OCI-M2 (cell line): ENCODE results near the gene CLDN9.

Experiments used
- DNase-seq: peaks from one replicate; lab custom pipeline; 2025; ENCODE audit not compliant: unreplicated experiment; lab: John Stamatoyannopoulos, UW

The CLDN9 gene

DNA sequence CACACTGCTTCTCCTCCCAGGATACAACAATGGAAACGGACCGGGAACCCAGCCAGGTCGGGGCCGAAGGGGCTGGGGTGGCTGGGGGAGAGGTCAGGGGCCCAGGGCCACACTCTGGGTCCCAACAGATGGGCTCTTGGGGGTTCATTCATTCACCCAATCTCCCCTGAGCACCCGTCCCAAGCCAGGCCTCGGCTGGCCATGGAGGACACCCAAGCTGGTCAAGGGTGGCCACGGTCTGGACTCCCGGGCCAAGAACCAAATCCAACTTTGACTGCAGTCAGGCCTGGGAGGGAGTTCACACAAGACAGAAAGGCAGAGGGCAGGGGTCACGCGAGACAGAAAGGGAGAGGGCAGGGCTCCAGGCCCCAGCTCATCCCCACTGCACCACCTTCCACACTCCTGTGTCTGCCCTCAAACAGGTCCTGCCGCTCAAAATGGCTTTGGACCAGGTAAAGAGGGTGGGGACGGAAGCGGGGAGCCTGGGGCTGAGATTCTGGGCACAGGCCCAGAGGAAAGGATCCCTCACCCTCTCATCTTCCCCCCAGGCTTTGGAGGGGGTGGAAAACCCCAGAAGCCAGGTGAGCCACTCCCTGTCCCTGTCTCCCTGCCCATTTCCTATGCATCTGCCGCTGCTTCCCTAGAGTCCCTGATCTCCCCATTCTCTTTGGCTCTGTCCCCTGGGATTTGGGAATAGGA, 20.2 kb upstream of the CLDN9 start:
- DNase-seq = no peak

DNA sequence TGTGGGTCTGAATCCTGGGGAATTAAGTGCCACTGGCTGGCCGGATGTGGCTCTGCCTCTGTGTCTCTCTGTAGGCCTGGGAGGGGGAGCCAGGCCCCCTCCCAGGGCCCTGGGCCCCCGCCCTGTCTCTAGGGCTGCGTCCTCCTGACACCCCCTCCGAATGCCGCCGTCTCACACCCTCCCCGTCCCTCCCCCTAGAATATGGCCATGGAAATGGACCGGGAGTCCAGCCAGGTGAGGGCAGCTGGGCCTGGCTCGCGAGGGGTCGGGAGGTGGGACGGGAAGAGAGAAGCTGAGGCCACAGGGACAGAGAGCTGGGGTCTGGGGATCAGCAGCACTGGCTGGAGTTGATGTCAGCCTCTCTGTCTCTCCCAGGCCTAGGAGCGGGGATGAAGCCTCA, 16.4 kb upstream of the CLDN9 start:
- no peak for DNase-seq

DNA sequence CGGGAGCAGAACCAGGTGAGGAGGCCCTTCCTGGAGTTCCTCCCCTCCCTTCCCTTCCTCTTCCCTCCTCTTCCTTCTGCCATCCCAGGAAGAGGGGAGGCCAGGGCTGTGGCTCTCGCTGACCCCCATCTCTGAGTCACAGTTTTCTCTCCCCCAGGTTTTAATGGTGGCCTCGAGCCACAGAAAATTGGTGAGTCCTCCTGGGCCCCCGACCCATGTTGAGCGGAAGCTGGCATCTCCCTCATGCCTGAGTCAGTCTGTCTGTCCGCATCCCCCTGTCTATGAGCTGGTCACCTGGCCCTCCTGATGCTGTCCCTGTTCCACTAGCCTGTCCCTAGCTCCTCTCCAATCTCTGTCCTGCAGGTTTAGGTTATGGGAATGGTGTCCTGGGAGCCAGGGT, 12.8 kb upstream of the CLDN9 start:
- DNase-seq = no peak

DNA sequence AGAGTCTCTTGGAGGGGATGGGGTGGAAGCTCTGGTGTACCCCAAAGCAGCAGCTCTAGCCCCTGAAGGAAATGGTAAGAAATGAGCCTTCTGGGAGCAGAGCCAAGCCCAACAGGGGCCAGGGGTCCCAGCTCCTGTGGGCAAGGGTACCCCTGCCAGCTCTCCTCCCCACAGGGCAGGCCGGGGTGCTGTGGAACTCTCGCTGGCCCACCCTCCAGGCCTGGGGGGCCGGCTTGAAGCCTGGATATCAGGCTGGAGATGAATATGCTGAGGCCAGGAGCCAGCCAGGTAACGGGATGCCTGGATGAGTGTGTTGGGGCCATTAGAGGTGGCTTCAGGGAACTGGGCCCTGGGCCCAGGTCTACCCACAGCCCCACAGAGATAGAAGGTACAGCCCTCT, 12.2 kb upstream of the CLDN9 start:
- DNase-seq = no peak

DNA sequence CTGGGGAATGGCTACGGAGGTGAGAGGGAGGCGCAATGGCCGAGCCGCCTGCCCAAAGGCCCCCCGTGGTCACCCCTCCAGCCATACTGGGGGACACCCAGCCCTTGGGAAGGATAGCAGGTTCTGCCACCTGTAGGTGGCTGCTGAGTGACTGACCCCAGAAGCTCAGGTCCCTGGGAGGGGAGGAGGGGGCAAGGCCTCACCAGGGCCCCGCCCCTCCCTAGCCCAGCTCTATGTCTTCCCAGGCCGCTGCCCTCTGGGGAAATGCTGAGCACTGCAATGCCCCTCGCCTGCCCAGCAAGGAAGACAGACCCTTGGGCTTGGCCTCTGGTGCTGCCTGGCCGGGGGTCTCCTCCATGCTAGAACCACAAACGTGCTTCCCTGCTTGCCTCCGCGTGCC, 11.4 kb upstream of the CLDN9 start:
- DNase-seq = no peak

DNA sequence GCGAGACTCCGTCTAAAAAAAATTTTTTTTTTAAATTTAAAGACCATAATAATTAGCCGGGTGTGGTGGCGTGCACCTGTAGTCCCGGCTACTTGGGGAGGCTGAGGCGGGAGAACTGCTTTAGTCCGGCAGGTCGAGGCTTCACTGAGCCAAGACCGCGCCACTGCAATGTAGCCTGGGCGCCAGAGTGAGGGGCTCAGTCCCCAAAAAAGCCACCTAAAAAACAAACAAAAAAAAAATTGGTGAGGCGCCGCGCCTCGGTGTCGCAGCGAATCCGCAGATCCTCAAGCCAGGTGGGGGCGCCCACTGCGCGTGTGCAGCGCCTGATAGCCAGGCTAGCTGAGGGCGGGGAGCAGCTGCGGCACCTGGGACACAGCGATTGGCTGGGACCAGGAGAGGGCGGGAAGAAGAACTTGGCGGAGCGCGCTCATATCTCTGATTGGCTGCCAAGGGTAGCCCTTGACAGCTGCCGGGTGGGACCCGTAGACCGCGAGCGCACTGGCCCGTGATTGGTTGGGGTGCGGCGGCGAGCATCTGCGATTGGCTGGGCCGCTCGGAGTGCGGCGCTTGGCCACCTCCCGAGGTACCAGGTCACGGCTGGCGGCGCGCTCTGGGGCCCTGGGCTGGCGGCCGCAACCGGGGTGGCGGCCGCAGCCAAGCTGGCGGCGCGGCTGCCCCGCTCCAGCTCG, 9.0 kb upstream of the CLDN9 start:
- peak; percentile 81 for DNase-seq

DNA sequence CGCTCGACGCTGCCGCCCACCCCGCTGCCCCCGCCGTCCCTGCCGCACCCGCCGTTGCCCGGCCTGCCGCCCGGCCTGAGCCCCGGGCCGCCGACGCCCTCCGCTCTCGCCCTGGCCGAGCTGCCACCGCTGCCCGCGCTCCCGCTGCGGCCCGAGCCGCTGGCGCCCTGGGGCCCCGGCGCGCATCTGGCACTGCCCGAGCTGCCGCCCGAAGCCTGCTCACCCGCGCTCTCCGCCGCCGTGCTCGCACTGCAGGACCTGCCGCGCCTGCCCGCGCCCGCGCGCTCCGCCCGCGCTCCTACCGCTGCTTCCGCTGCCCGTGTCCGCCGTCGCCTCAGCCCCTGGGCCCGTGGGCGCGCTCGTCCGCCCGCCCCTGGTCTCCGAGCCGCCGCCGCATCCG, 8.4 kb upstream of the CLDN9 start:
- no peak for DNase-seq

DNA sequence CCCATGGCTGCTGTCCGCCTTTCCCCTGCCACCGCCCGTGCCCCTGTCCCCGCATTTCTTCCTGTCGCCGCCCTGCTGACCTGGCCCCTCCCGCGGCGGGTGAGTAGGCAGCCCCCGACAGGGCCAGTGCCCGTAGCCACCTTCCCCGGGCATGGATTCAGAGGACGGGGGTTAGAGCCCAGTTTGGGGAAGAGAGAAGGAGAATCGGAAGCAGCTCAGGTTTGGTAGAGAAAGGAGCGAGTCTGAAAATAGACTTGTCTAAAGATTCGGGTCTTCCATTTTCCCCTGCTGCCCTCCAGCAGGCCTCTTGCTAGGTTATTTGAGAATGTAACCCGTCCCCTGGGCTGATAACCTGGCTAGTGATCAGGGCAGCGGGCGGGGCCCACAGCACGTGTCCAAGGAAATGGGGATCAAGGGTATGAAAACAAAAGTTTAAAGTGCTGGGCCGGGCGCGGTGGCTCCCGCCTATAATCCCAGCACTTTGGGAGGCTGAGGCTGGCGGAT, 7.9 kb upstream of the CLDN9 start:
- no peak for DNase-seq

DNA sequence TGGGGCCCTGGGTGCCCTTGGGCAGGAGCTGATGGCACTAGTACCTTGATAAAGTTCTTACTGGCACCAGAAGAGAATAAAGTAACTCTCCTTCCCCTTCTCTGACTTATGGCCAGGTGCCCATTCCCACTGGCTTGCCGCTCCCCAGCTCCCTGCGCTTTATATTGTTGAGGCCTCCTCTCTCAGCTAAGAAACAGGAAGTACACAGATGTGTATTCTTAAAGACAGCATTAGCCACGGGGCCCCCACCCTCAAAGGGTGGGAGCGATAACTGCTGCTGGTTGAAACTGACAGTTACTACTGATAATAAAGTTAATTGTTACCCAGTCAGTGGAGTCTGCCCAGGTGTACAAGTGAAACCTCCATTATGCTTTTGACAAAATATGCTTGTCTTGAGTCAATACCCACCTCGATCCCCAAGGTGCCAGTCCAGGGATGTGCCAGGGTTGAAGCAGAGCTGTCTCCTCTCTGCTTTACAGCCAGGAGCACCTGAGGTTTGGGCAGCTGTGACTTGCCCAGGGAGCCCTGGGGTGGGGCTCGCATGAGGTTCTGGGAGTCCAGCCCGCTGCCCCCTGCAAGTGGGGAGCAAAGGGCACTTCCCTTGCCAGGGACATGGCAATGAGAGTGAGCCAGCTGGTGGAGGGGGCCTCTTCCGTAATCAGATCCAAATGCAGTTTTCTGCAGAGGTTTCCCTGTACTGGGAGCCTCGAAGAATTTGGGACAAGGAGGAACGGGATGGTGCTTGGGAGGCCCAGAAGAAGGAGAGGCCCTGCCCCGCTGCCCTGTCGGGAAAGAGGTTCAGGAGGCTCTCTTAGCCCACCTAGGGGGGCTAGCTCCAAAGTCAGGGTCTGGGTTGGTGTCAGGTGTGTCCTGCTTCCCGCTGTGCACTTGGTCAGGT, 5.4 kb upstream of the CLDN9 start:
- DNase-seq = no peak

DNA sequence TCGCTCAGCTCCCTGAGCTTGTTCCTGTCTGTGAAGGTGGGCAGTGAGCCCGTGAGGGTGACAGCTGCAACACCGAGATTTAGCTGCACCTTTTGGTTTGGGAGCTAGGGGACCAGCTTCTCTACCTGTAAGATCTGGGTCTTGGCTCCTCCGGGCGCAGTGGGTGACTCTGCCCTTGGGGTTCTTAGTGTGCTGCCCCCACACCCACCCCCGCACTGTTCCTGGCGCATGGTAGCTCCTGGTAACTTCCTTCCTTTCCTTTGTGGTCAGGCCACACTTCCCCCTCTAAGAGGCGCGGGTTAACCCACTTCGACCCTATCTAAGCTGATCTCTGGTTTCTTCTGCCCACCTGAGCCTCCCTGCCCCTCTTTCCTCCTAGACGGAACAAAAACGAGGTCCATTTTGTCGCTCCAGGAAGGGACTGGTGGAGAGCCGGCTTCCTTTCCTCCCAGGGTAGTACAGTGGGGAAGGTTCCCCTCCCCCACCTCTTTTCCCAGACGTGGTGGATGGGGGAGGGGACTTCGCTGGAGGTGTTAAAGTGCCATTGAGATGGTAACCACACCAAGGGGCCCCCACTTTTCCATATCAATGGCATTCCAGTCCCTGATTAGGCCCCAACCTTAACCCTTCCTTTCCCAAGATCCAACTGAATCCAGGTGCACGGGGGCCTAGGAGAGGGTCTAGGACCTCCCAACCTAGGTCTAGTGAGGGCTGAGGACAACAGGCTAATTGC, 4.6 kb upstream of the CLDN9 start:
- no peak for DNase-seq

DNA sequence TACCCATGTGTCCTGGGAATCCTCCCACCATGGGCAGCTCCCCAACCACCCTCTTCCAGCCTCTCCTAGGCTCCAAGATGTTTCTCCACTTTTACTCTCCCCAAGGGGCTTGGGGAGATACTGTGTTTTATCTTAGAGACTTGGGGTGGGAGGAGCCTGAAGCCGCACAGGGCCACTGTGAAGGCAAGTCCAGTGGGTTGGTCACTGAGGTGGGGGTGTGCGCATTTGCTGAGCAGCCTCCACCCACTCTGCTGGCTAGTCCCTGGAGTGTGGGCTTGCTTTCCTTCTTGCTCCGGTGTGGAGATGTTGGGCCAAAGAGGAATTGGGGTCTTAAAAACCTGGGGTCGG, 4.1 kb upstream of the CLDN9 start:
- no peak for DNase-seq

DNA sequence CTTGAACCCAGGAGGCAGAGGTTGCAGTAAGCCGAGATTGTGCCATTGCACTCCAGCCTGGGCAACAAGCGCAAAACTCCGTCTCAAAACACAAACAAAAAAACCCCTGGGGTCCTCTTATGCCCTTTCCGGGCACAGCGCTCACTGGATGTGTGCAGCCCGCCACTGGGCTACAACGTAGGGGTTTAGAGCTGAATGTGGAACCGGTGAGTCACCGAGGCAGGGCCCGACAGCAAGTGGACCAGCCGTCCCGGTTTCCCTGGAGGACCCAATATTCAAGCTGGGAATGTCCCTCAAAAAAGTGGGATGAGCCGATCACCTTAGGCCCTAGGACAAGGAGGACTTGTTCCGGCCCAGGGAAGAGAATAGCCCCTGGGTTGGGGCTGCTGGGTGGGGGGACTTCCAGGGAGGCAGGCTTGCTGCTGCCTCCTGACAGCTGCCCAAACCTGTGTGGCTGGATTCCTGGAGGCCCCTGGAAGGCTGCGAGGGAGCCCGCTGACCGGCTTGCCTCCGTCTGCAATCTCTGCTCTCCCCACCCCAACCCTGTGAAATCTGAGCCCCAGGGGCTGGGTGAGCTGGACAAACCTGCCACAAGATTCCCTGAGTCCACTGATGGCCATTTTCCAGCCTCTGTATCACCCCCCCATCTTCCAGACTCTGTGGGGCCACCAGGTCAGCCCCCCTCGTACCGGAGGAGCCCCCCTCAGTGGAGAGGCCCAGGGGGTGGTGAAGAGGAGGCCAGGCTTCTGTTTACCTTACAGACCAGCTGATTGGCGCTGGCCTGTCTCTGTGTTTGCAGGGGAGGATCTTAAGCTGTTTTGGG, 2.9 kb upstream of the CLDN9 start:
- DNase-seq = no peak

DNA sequence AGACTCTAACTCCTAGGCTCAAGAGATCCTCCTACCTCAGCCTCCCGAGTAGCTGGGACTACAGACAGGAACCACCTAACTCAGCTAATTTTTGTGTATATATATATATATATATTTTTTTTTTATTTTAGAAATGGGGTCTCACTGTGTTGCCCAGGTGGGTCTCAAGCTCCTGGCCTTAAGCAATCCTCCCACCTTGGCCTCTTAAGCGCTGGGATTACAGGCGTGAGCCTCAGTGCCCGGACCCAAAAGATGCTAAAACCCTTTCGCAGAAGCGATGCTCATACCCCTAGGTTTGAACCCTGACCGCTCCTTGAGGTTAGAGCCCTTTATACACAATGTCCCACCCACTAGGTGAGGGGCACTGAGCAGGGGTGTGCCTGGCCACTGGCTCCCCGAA, 2.2 kb upstream of the CLDN9 start:
- DNase-seq = no peak

DNA sequence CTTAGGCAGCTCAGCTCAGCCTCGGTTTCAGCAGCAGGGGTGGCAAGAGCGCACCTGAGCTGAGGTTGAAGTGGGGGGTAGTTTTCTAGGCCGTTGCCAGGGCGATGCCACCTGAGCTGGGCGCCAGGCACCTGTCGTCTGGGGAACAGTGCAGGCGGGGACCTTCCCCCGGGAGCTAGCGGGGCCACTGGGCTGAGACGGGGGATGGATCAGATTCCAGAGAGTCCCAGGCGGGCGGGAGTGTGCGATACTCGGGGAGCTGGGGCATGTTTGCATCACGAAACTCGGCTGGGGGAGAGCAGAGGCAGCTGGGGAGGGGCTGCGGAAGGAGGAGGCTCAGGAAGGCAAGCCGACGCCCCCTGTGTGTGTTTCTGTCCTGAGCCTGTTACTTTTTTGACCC, 477 bp upstream of the CLDN9 start:
- DNase-seq = no peak

DNA sequence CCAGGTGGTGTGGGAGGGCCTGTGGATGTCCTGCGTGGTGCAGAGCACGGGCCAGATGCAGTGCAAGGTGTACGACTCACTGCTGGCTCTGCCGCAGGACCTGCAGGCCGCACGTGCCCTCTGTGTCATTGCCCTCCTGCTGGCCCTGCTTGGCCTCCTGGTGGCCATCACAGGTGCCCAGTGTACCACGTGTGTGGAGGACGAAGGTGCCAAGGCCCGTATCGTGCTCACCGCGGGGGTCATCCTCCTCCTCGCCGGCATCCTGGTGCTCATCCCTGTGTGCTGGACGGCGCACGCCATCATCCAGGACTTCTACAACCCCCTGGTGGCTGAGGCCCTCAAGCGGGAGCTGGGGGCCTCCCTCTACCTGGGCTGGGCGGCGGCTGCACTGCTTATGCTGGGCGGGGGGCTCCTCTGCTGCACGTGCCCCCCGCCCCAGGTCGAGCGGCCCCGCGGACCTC, 798 bp downstream of the CLDN9 start:
- DNase-seq = no peak

DNA sequence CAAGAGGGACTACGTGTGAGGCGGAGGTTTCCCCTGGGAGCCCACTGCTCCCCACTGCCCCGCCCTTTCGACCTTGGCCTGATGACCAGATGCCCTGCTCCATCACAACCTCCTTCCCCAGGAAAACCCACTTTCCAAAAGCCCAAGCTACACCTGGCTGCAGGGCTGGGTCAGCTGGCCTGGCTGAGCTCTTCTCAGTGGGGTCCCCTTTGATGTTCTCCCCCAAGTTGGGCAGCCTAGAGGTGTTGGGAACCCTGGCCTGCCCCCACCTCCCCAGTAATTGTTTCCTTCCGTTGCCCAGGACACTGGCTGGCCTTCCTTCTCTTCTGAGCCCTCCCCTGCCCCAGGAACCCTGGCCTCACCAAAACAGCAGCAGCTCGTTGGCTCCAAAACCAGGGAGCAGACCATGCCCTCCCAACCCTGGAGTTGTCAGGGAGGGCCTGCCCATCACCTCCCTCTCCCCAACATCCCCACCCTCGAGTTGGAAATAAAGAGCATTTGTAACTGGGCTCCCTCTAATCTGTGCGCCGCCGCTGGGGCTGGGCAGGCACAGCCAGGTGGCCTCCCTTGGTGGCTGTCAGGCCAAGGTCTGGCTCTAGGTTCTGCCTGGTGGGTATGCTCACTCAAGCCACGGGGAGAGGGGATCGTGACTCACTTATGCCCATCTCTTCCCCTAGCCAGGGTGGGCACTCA, 1.4 kb downstream of the CLDN9 start:
- no peak for DNase-seq

DNA sequence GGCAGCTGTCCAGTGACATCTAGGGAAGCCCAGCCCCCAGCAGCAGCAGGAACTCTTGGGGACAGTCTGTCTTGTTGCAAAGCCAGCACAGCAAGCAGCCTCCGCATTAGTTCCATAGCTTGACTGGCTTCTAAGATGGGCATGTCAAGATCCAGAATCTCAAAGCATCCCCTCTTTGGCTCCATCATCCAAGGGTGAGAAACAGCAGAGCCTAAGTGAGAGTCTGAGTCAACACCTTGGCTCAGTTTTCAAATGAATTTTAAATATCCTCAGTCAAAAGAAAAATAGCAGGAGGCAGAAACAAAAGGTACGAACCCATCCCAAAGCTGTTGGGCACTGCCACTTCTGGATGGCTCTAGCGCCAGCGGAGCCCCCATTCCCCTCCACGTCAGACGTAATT, 2.2 kb downstream of the CLDN9 start:
- no peak for DNase-seq

DNA sequence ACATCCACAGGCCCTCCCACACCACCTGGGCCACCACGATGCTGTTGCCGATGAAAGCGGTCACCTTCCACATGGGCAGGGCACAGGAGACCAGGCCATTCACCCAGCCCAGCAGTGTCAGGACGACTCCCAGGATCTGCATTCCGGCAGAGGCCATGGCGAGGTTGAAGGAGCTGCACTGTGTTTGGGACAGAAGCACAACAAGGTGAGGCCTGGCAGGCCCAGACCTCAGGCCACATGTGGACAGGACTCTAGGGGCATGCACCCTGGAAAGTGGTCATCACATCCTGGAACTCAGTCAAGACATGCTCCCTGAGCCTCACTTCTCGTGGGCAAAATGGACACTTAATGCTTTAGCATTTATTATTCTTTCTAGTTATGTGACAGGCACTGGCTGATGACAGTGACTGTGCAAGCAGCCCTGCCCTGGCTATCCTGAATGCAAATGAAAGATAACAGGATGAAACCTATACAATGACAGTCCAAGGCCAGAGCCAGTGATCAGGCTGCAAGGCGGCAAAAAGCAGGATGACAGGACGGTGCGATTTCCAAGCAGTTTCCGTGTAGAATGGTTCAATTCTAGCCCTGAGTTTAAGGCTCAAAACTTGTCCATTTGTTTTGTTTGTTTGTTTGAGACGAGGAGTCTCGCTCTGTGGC, 3.3 kb downstream of the CLDN9 start:
- no peak for DNase-seq

DNA sequence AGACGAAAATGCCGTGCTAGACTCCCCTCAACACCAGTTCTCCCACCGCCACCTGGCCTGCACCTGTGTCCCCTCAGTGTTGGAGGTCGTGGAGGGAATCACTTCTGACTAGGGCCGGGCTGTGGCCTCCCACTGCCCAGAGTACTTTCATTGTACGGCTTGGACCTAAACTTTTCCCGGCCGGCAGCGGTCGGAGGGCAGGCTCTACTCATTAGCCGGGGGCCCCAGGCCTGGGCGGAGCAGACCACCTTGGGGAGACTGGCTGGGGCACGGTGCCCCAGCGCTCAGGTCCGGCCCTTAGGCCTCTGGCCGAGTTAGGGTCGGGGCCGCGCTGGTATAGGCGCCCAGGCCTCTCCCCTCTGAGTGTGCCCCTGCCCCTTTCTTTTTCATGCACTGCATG, 4.6 kb downstream of the CLDN9 start:
- DNase-seq = no peak
